Activated effector memory CD4-positive, alpha-beta T cell treated with Interleukin-2 at 50 U/mL for 16 hours (primary cell): ENCODE results near the gene ARMC9.
"Not testable (repeated sequence)": the region's sequence is repeated elsewhere in the genome, so short reads cannot be mapped to it uniquely, and the experiment has no call there.

ENCODE experiments used
- DNase-seq: peaks from one replicate; pipeline ENCODE4 v3.0.0-alpha.2; 2020

ARMC9 gene

DNA sequence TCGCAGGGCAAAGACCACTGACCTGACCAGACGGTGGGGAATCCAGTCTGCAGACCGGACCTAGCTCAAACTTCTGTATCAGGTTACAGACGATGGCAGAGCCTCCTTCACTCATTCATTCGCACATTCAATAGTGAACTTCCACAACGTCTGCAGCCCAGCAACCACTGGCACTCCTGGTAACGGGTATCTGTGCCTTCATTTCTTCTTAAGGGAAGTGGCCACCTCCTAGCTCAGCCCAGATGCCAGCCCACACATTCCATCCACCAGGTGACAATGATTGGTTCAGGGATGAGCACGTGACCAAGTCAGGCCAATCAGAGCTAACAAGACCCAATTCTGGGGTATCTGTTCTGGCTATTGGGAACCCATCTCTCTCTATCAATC, 15.9 kb upstream of the ARMC9 start:
- no peak for DNase-seq

DNA sequence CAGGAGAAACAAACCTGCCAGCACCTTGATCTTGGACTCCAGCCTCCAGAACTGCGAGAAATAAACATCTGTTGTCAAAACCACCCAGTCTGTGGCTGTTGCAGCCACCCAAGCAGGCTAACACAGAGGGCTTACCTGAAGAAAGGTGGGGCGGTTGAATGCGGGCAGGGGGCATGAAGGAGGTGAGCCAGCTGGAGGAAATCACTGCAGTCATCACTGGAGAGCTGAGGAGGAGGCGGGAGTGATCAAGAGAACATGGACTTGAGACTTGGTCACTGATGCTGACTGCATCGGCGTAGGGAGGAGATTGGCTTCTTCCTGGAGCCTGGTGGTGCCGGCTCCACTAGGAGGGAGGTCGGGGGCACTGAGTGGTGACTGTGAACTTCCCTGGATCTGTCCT, 14.6 kb upstream of the ARMC9 start:
- DNase-seq, result no peak

DNA sequence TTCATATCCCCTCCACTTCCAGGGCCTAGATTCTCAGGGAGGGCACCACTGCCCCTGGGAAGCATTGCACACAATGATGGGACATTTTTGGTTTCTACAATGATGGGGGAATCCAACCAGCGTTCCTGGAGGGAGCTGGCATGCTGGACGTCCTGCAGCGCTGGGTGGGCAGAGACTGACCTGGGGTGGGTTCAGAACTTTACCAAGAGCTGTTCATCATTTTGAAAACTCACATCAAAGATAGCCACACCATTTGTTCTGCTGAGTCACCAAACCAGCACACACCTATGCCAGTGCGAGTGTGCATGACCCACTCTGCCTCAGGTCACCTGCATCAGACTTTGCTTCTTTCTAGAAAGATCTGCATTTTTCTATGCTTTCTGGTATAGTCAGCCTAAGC, 14.1 kb upstream of the ARMC9 start:
- no peak for DNase-seq

DNA sequence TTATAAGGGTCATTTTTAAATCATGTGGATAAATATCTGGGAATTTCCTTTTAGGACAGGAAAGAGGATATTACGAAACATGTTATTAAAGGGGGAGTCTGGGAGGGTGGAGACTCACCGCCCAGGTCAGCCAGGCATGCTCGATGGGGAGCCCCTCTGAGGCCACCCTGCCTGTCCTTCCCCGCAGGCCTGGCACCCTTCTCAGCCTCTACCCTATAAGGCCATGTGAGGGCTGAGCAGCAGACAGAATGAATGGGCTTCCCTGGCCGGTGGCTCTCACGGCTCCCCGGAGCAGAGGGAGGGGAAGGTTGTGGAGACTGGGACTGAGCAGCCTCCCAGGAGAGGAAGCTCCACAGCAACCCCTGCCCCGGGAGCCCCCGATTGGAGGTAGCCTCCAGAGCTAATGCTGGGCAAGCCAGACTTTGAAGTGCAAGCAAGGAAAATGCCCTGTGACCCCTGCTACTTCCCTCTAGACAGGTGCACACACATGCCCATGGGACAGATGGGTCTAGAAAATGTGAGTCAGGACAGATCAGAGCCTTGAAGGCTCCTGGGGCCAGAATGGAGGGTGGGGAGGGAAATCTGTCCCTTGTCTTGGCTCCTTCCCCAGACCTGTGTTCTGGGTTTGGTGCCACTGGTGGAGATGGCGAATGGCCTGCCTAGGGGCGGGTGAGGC, 13.2 kb upstream of the ARMC9 start:
- DNase-seq, result no peak

DNA sequence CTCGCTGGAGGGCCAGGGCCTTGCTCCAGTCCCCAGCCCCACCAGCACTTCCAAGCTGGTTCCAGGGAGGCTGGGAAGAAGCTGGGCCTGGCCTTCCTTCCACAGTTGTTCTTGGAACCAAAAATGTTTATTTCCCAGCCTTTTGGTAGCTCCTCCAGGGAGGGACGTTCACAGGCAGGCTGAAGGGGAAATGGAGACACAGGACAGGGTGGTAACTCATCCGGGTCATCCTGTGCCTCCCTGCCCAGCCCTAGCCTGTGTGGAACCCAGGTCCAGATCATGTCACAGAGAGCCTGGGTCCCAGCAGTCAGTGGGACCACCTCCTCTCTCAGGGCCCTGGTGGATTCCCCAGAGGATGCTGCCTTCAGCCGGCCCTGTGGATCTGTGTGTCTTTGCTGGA, 12.5 kb upstream of the ARMC9 start:
- no peak for DNase-seq

DNA sequence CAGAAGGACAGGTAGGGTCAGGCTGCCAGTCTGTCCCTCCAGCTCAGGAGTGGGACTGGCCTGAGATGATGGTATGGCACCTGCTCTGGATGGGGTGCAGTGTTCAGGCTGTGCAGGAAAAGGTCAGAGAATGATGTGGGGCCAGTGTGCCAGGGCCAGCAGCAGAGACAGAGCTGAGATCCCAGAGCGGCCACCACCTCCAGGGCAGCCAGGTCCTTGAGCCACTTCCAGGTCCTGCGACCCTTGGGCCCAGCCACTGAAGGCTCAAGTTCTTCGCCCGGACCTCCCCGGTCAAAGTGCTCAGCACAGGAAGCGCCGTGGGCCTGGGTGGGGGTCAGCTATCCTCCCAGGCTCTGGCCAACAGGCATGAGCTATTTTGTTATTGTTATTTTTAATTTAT, 12.1 kb upstream of the ARMC9 start:
- DNase-seq, result no peak

DNA sequence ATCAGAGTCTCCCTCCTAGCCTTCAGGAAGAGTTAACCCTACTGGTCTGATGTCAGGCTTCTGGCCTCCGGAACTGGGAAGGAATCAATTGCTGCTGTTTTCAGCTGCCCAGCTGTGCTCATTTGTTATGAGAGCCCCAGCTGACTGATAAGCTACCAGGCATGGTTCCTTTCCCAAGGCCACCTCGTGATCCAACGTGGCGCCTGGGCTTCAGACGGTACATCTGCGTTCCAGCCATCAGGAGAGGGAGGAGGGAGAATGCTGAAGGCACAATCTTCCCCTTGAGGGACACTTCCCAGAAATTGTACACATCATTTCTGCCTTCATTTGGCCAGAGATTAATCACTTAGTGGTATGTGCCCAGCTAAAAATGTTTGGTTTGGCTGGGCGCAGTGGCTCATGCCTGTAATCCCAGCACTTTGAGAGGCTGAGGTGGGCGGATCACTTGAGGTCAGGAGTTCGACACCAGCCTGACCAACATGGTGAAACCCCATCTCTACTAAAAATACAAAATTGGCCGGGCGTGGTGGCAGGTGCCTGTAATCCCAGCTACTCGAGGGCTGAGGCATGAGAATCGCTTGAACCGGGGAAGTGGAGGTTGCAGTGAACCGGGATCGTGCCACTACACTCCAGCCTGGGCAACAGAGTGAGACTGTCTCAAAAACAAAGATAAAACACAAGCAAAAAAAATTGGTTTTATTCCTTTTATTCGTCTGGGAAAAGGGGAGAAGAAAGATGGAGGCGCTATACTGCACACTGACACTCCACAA, 10.5 kb upstream of the ARMC9 start:
- no peak for DNase-seq

DNA sequence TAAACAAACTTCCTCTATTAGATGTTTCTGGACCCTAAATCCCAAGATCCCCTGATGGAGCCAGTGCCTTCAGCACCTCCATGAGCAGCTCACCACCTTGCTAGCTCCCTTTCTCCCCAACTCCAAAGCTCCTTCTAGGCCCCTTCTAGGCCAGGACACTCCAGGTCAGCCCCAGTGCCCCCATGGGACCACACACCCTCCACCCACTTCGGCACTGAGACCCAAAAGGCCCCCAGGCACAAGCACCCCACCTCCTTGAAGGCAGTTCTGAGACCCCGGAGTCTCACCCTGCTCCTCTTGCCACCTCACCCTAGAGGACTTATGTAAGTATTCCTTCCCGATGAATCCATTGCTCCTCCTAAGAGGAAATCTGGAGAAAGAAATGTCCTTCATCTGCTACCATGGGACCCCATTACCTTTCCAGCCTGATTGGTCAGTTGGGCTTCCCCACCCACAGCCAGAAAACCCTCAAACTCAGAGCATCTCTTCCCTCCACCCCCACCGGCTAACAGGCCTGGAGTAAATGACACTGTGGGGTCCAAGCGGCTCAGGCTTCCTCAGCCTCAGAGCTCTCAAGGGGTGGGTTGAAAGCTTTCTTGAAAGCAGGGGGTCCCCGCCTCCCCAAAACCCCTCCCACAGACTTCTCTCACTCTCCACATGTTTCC, 9.8 kb upstream of the ARMC9 start:
- no peak for DNase-seq

DNA sequence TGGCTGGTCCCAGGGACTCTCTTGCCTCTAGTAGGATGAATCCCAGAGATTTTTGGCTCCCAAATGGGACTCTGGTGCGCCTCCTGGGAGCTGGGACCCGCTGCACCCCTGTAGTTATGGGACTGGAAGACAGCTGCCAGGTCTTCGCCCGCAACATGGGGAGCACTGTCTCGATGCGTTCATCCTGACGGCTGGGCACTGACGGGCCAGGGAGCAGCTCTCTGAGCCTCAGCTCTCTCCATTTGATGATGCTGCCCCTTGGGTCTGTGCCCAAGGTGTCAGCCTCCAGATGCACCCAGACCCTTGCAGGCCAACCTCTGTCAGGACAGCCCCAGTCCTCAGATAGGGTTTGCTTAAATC, 9.3 kb upstream of the ARMC9 start:
- no peak for DNase-seq

DNA sequence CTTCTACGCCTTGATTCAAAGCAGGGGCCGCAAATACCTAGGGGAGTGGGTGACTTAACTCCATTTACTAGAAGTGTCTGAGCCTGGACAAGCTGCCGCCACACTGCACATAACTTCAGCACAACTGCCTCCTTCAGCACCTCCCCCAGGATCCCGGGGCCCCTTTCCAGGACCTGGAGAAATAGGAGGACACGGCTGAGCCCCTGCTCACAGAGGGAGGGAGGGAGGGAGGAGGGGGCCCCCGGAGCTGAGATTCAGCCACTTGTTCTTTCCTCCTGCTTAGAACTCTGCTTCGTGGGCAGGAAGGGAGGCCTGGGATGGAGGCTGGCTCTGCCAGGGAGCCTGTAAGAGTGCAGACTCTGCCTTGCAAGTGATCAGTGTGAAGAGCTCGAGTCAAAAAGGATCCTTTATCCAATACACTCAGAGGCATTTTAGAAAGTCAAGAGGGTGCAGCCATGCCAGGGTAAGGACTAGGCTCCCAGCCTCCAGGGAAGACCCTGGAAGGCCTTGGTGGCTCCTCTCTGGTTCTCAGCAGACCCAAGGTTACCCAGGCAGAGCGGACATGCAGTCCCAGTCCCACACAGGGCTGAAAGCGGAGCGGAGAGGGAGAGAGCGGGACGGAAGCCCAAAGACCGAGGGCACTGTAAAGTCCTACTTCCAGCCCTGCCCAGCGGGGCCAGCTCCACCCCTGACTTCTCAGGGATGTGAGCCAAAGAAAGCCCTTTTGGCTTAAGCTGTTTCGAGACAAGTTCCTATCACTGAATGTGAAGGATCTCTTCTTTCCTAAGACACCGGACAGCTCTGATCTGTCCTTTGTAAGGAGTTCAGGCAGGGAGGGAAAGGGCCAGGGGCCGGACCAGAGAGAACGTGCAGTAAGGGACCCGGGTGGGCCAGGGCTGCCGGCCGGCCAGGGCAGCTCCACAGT, 8.6 kb upstream of the ARMC9 start:
- DNase-seq, result no peak

DNA sequence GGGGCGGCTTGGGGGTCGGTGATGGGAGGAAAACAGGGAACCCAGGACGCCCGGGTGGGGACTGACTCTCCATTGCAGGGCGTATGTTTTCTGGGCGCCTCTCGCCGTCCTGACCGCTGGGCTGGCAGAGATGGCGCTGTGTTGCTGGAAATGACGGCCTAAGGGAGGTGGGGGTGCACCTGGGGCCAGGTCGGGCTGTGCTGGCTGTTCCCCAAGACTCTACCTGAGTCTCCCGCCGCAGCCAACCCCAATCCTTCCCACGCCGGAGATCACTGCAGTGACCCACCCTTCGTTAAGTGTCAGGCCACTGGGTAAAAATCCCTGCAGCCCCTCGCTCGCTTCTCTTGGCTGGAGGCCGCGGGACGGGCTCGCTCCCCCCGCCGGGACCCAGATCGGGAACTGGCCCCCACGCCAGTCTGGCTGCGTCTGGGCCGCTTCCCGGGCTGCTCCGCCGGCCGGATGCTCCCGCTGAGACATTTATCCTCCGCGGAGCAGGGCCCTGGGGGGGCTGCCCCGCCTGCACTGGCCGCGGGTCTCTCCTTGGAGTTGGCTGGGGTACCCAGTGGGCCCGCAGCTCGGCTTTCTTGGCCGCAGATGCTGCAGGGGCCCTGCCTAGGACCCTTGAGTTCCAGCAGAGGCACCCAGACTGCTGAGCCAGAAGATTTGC, 7.8 kb upstream of the ARMC9 start:
- DNase-seq, result no peak

DNA sequence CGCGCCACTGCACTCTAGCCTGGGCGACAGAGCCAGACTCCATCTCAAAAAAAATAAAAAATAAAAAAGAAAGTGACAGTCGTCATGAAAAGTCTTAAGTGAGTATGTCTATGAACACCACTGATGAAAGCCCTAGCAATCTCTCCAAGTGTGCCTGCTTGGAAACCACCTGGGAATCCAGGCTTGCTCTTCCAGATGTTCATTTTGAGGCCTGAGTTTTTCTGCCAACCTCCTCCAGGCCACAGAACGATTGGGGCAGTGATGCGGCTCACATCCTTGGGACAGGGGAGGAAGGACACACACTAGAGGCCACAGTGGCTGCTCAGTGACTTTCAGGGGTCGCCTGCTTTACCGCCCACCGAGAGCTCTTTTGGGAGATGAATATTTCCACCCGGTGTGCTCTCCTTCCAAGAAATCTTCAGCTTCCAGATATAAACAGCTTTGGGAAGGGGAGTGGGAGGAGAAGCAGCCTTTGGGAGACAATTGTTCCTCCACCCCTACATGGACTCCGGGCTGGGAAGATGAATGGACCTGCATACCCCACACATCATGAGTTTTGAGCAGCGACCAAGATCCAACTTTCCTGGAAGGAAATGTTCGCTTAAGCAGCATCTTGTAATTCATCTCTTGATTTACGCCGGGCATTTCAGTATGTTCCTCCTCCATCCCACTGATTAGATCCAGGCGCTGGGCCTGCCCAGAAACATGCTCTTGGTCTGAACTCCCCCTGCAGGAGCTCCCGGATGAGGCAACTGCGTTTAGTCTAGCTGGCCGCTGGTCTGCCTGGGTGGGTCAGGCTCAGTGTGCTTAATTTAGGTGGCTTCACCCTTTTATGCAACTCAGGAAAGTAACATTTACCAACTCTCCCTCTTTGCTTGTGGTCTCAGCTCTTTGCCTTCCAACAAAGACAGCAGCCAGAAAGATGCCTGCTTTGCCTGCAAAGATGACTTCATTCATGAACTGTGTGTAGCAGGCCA, 6.2 kb upstream of the ARMC9 start:
- no peak for DNase-seq

DNA sequence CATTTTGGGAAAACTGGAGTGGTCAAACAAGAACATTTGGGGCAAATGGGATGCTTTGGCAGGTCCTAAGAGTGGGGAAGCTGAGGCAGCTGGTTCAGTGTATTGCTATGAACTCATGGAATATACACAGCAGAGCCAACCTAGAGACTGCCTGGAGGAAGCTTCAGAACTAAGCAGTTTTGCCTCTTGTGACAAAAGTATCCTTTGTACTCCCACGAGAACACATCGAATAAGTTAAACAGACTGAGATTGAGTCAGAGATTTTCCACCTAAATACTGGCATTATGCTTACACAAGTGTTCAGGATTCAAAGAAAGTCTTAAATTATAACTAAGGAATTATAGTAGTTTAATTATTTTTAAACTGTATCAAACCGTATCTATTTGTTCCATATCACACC, 5.2 kb upstream of the ARMC9 start:
- DNase-seq, result no peak

DNA sequence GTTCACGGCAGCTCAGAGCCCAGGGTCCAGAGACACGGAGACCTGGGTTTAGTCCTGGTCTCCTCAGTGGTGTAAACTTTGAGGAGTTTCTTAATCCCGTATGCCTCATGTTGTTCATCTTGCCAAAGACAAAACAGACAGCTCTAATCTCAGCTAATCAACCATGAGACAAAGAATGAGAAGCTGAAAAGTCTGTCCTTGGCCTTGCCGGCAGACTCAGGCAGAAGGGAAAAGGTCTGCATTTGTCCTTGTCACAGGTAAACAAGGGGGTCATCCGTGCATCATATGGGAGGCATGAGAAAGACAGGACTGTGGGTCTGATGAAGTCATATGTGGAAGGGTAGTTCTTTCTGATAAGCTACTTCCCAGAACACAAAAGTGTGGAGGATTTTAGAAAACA, 1.8 kb upstream of the ARMC9 start:
- no peak for DNase-seq

DNA sequence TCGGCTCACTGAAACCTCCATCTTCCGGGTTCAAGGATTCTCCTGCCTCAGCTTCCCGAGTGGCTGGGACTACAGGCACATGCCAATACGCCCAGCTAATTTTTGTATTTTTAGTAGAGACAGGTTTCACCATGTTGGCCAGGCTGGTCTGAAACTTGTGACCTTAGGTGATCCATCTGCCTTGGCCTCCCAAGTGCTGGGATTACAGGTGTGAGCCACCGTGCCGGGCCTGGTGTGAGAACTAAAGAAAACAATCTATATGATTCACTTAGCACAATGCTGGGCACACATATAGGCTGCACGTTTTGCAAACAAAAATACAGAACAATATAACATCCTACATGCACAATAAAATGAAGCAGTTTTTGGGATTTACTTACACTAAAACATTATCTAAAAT, 1.2 kb upstream of the ARMC9 start:
- not testable (repeated sequence) for DNase-seq

DNA sequence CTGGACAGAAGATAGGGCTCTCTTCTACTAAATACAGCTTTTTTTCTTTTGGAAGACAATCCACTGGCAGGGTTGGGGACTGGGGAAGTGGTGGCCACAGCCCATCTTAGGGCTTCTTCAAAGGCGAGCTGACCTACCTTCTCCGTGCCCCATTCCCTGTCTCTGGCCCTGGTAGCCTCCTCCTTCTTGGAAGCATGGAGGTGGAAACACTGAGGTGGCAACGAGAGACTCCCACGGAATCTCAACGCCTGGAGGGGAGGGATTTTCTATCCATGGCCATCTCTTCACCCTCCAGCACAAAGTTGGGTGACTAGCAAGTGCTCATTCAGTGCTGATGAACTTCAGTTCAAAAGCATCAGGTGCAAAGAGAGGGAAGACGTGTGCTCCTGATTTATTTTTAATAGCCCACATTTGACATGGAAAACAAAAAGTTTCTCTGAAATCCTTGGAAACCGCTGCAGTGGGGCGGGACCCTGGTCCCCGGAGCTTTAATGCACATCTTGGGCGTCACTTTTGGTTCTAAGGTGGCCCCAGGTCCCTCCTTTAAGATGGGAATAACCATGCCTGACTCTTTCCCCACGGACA, 633 bp upstream of the ARMC9 start:
- DNase-seq, result no peak

DNA sequence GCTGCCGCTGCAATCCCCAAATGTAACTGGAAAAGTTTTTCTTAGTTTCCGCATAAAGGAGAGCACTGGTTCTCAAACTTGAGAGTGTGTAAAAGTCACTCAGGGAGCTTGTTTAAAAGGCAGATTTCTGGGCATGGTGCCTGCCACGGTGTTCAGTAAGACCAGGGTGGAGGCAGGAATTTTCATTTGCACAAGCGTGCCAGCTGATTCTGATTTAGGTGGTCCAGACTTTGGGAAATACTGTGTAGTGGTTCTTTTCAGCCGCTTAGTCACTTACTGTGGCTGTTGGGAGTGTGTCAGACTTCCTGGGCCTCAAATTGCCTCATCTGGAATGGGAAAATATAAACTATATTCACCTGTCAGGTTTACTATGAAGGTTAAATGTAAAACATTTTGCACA, 788 bp downstream of the ARMC9 start:
- DNase-seq, result no peak

DNA sequence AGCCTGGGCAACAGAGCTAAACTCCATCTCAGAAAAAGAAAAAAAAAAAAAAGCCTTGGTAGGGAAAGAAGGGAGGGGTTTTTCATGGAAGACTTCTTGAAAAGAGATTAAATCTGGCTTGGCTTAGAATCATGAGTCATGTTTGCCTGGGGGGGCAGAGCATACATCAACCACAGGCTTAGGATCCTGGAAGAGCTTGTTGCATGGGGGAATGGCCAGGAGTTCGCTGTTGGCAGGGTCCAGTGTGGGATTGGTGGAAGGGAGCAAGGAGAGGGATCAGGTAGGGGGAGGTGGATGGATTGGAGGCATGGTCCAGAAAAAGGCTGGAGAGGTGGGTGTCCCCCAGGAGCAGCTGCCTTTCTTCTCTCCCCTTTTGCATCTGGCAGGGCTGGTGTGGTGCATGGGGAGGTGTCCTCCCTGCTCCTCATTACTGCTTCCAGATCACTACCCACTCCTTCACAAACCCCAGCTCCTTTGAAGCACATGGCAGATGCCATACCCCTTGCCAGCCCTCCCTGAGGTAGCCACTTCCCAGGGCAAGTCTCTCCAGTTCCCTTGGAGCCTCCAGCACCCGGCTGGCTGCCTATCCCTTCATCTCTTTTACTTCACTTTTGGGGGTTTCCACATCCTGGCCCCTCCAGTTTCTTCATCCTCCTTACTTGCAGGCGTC, 2.5 kb downstream of the ARMC9 start:
- no peak for DNase-seq

DNA sequence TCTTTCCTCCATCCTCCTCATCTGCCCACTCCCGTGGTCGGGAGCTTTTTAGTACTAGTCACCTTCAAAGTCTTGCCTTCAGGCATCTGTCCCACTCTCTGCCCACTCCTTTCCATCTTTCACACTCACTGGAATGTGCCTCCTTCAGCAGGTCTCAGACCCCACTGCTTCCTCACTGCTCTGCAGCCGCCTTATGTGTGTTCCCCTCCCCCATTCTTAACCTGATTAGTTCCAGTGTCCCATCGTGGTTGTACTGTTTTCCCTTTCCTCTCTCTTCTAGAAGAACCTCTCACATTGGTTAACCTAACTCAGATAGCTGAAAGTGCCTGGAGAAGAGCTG, 3.0 kb downstream of the ARMC9 start:
- DNase-seq, result no peak

DNA sequence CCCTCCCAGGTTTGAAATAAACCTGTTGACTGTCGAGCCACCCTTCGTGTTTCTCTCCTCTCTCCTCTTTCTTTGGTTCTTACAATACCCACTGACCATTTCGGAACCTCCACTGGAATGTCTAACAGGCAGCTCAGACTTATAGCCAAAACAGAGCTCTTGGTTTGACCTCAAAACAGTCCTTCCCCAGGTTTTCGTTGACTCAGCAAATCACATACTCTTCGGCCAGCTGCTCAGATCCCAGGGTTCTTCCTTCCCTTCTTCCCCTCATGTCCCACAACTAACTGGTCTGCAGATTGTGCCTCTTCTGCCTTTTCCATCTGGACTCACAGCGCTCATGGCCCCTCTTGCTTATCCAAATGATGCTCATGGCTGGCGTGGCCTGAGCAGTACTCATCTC, 4.7 kb downstream of the ARMC9 start:
- no peak for DNase-seq

DNA sequence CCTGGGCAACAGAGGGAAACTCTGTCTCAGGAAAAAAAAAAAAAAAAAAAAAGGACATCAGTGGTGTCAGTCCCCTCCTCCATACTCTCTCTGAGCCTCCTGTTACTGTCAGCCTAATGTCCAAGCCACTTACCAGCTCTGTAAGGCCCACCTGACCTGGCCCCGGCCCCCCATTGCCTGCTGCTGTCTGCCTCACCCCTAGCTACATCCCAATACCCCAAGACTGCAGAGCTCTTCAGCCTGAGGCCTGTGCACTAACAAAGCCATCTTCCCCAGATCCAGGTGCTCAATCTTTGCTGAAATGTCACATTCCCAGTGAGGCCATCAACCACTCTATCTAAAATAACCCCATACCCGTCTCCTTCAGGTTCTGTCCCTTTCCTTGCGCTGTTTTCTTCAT, 5.7 kb downstream of the ARMC9 start:
- no peak for DNase-seq
